Left renal pelvis (tissue), 4 donors: ENCODE data around the gene PRR5L. TPM values are rescaled to one million over a fixed set of nuclear protein-coding genes. Genes with fewer than 3 reads are reported as not detected.

ENCODE experiments used
- polyA plus RNA-seq, 4 donors: library from polyadenylated mRNA; unstranded; fragments of 120-200 nt; gene quantifications; one replicate each; pipeline ENCODE4 v1.2.1, GENCODE V29; 2013; ENCODE audit not compliant: insufficient read length in 4 of 4

The PRR5L gene
- polyA plus RNA-seq, 4 donors: 5.4 to 26.7 (median 14.7) TPM

Other genes with a start within 250 kb of the PRR5L start
- 10 to 100 TPM; 59.0 to 98.9 (median 87.4) TPM for gene COMMD9, start 6.9 kb upstream of the PRR5L start, polyA plus RNA-seq
- 10 to 100 TPM; 12.4 to 18.8 (median 17.2) TPM for gene TRAF6, start 214.0 kb downstream of the PRR5L start, polyA plus RNA-seq